Keratinocyte (primary cell): Measurements from ENCODE around the gene TIMMDC1. TPM values are rescaled to one million over a fixed set of nuclear protein-coding genes. Genes with fewer than 3 reads are reported as not detected.

Experiments
- DNase-seq: peaks from one replicate; pipeline ENCODE4 v3.0.0-alpha.2; 2011; ENCODE audit warnings: low read depth, missing footprints, low spot score
- FAIRE-seq: peaks from 2 replicates; lab custom pipeline; 2011; peaks lifted over from hg19 to GRCh38; lab: Jason Lieb, UNC
- H2AFZ ChIP-seq: 2 replicates; pipeline ENCODE4 v1.6.0; 2012; ENCODE audit warnings: low read length, control low read depth, inconsistent platforms; ENCODE audit not compliant: control insufficient read depth
- H3K27ac ChIP-seq: 2 replicates; pipeline ENCODE4 v1.5.1; 2011; ENCODE audit warnings: low read length; ENCODE audit not compliant: control insufficient read depth, insufficient read depth
- H3K27me3 ChIP-seq: 3 replicates; pipeline ENCODE4 v1.6.0; 2011; ENCODE audit warnings: low read length; ENCODE audit not compliant: control insufficient read depth, insufficient read depth; ENCODE audit errors: extremely low read depth
- H3K36me3 ChIP-seq, 2 experiments: 2 replicates in 1 of 2; 3 replicates in 1 of 2; pipeline ENCODE4 v1.5.1; 2011; ENCODE audit warnings: low read length in 2 of 2, mild to moderate bottlenecking in 1 of 2; ENCODE audit not compliant: control insufficient read depth in 2 of 2, insufficient read depth in 2 of 2; ENCODE audit errors: extremely low read depth in 1 of 2
- H3K4me1 ChIP-seq: 3 replicates; pipeline ENCODE4 v1.5.1; 2011; ENCODE audit warnings: low read length; ENCODE audit not compliant: control insufficient read depth, insufficient read depth; ENCODE audit errors: extremely low read depth
- H3K4me2 ChIP-seq: 3 replicates; pipeline ENCODE4 v1.6.0; 2011; ENCODE audit warnings: low read depth, low read length; ENCODE audit not compliant: control insufficient read depth, insufficient read depth; ENCODE audit errors: extremely low read depth
- H3K4me3 ChIP-seq, 3 experiments: fragments of 200-600 bp in 1 of 3; sonication (generic) in 1 of 3; 2 replicates in 2 of 3; 3 replicates in 1 of 3; pipeline ENCODE4 v1.5.1; 2011 to 2016; ENCODE audit warnings: low read length in 3 of 3, mild to moderate bottlenecking in 3 of 3, control low read depth in 2 of 3, inconsistent platforms in 1 of 3, low read depth in 1 of 3, mixed read lengths in 1 of 3, mixed run types in 1 of 3, moderate library complexity in 1 of 3; ENCODE audit not compliant: control insufficient read depth in 2 of 3, insufficient read depth in 2 of 3; ENCODE audit errors: extremely low read depth in 1 of 3
- H3K79me2 ChIP-seq: 2 replicates; pipeline ENCODE4 v1.6.0; 2012; ENCODE audit warnings: low read length; ENCODE audit not compliant: control insufficient read depth, insufficient read depth
- H3K9ac ChIP-seq: 3 replicates; pipeline ENCODE4 v1.6.0; 2011; ENCODE audit warnings: low read length; ENCODE audit not compliant: control insufficient read depth, insufficient read depth; ENCODE audit errors: extremely low read depth
- H3K9me1 ChIP-seq: 3 replicates; pipeline ENCODE4 v1.6.0; 2011; ENCODE audit warnings: low read length; ENCODE audit not compliant: control insufficient read depth, insufficient read depth; ENCODE audit errors: extremely low read depth
- H3K9me3 ChIP-seq: 2 replicates; pipeline ENCODE4 v1.5.1; 2012; ENCODE audit warnings: low read depth, low read length; ENCODE audit not compliant: control insufficient read depth
- H4K20me1 ChIP-seq: 3 replicates; pipeline ENCODE4 v1.6.0; 2011; ENCODE audit warnings: low read length; ENCODE audit not compliant: control insufficient read depth, insufficient read depth; ENCODE audit errors: extremely low read depth
- CTCF ChIP-seq, 3 experiments: IDR thresholded peaks in 1 of 3; conservative IDR thresholded peaks in 1 of 3; optimal IDR thresholded peaks in 1 of 3; 2 replicates in 2 of 3; 3 replicates in 1 of 3; pipeline versions ENCODE3 to v1.5.1; 2011; ENCODE audit warnings: low read length in 3 of 3, mild to moderate bottlenecking in 3 of 3, moderate library complexity in 2 of 3, control low read depth in 1 of 3, inconsistent platforms in 1 of 3; ENCODE audit not compliant: insufficient read depth in 2 of 3; ENCODE audit errors: extremely low read depth in 1 of 3
- EZH2 ChIP-seq: IDR thresholded peaks from one replicate; pipeline ENCODE4 v1.6.1; 2012; ENCODE audit warnings: inconsistent platforms, mild to moderate bottlenecking, low read length, moderate library complexity
- dilution Hi-C: fragments of 300-500 bp; cut with MboI; formaldehyde crosslinking; loops from one replicate; pipeline ENCODE4 v1.7.0; 2020; ENCODE audit warnings: low sequenced_read_pairs; ENCODE audit not compliant: extremely low pct_ligation_motif_present
- polyA plus RNA-seq, 5 experiments: library from polyadenylated mRNA; depleted of rRNA in 3 of 5; stranded (reverse) in 3 of 5; stranded (forward) in 1 of 5; unstranded in 1 of 5; fragments of >200 nt; gene quantifications; 1 replicate in 1 of 5; 2 replicates in 3 of 5; 3 replicates in 1 of 5; pipeline versions ENCODE4 v1.2.1 to v1.2.3, GENCODE V29; 2011 to 2012; ENCODE audit warnings: missing spikeins in 2 of 5, low read depth in 1 of 5, low replicate concordance in 1 of 5

Gene TIMMDC1
- polyA plus RNA-seq, 1 donor (not counting 4 experiments of a cell fraction or from before 2014, with no cell fraction given) = 140 TPM

GRCh38 chr3:119541547-119541946, 43.2 kb downstream of the TIMMDC1 start:
- FAIRE-seq = no peak
- H3K9me1 ChIP-seq = no peaks in the 10 kb centered on the region
- no peak overlapping the region for H3K27ac ChIP-seq
- no peak overlapping the region for H3K4me2 ChIP-seq
- no peak overlapping the region for H3K4me3 ChIP-seq
- no peaks in the 10 kb centered on the region for H3K27me3 ChIP-seq
- dilution Hi-C loops = no loop called here
- H2AFZ ChIP-seq = no peak overlapping the region
- H3K36me3 ChIP-seq = no peaks in the 10 kb centered on the region
- no peaks in the 10 kb centered on the region for H3K79me2 ChIP-seq
- H3K9ac ChIP-seq = no peak overlapping the region
- H3K4me1 ChIP-seq = no peaks in the 10 kb centered on the region
- no peaks in the 10 kb centered on the region for H4K20me1 ChIP-seq
- no peaks in the 10 kb centered on the region for H3K9me3 ChIP-seq
- no peak for TF ChIP-seq EZH2
- DNase-seq = no peak

DNA sequence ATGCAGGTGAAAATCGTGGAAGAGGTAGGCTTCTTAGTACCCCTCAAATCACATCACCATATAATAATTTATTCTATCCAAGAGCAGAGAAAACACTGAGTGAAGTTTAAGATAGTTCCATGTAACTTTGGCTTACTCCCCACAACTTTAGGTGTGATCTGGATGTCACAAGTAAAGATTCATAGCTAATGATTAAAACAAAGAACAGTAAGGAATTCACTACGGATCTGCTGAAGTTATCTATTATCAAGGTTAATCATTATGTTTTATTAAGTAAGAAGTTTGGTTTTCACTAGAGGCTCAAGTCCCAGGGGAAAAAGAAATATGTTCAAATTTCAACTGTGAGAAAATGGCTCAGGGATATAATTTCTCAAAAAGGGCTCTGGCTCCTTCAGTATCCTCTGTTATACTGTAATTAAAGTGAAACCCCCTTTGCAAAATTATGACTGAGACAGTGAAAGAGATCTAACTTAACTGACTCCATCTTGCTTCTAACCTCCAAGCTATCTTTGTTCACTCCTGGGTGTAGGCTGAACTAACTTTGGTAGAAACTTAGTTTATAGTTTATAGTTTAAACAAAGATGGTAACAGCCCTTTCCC, 43.9 kb downstream of the TIMMDC1 start:
- H3K4me1 ChIP-seq = no peaks in the 10 kb centered on the region
- dilution Hi-C loops = no loop called here
- H3K4me3 ChIP-seq = no peak overlapping the region
- no peaks in the 10 kb centered on the region for H3K9me3 ChIP-seq
- H2AFZ ChIP-seq = no peak overlapping the region
- no peaks in the 10 kb centered on the region for H3K27me3 ChIP-seq
- no peak overlapping the region for H3K9ac ChIP-seq
- no peak overlapping the region for H3K4me2 ChIP-seq
- H3K36me3 ChIP-seq = no peaks in the 10 kb centered on the region
- no peaks in the 10 kb centered on the region for H3K9me1 ChIP-seq
- FAIRE-seq (no peak), DNase-seq (no peak)
- no peak overlapping the region for H3K27ac ChIP-seq
- TF ChIP-seq EZH2 (no peak), CTCF (optimal IDR thresholded peaks at IDR 0.05 in 1 of 3, IDR thresholded peaks at IDR 0.05 in 1 of 3, conservative IDR thresholded peaks at IDR 0.05 in 1 of 3; ENCODE audit: extremely low read depth in 1 of 3, insufficient read depth in 2 of 3, low read length in 3 of 3) (no peak)
- no peaks in the 10 kb centered on the region for H3K79me2 ChIP-seq
- H4K20me1 ChIP-seq = no peaks in the 10 kb centered on the region

DNA sequence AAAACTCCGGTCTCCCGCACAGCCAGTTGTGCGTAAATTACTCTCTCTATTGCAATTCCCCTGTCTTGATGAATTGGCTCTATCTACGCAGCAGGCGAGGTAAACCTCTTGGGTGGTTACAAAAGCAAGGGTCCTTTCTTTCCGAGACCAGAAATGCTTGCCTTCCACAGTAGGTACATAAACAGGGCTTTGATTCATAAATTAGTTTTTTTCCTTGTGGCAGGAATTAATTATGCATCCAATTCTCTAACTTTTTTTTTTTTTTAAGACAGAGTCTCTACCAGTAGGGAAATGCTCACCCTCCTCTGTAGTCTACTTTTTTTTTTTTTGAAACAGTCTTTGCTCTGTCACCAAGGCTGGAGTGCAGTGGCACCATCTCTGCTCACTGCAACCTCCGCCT, 44.8 kb downstream of the TIMMDC1 start:
- Histone ChIP-seq H3K27me3 (no peaks in the 10 kb centered on the region), H3K9ac (no peak overlapping the region), H3K4me1 (no peaks in the 10 kb centered on the region), H3K9me3 (no peaks in the 10 kb centered on the region), H3K79me2 (no peaks in the 10 kb centered on the region), H2AFZ (no peak overlapping the region), H3K9me1 (no peaks in the 10 kb centered on the region), H3K27ac (no peak overlapping the region), H3K4me3 (no peak overlapping the region), H4K20me1 (no peaks in the 10 kb centered on the region), H3K4me2 (no peak overlapping the region), H3K36me3 (no peaks in the 10 kb centered on the region)
- TF ChIP-seq CTCF (optimal IDR thresholded peaks at IDR 0.05 in 1 of 3, IDR thresholded peaks at IDR 0.05 in 1 of 3, conservative IDR thresholded peaks at IDR 0.05 in 1 of 3; ENCODE audit: extremely low read depth in 1 of 3, insufficient read depth in 2 of 3, low read length in 3 of 3) (no peak), EZH2 (no peak)
- FAIRE-seq = no peak
- no peak for DNase-seq
- dilution Hi-C loops = no loop called here
